ENCODE results near the gene ARMH3.

DNA sequence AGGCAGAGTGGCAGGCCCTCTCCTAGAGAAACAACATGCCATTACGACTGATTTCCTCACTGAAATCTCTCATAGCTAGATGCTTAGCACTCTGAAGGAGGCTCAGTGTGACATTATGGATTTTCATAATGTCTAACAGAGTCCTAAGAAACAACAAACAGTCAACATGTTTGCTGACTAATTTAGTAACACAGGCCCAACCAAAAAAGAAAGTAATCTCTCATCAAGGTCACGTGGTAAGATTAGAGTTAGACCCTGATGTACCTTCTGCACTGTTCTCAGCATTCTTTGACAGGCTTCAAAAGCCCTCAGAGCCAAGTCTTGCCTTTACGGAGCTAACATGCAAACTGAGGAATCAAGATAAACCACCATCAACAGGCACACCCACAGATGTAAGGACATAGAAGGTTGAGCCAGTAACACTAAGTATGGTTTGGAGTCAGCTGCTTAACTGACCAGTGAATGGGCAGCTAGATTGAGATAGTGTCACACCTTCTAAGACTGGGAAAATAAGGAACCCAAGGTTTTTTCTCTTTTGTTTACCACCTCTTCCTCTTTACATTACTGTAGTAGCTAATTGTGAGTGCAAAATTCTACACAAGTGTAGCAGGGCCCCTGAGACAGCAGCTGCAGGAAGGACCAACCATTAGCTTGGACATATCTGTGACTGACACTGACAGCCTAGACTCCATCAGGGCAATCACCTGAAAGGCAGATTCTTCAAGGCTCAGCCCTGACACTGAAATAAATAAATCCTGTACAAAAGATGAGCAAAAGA lies 197.1 kb downstream of the ARMH3 start:
- TF ChIP-seq CTCF (IDR thresholded peaks at IDR 0.05): no peak
- TF ChIP-seq EP300 (IDR thresholded peaks at IDR 0.05): no peak
- TF ChIP-seq POLR2A (IDR thresholded peaks at IDR 0.05): no peak
- no peak for TF ChIP-seq POLR2AphosphoS5 (IDR thresholded peaks at IDR 0.05)

Measured in stomach (tissue), 4 donors.